Measurements from ENCODE around the gene FBXL16. TPM values are rescaled to one million over a fixed set of nuclear protein-coding genes. Genes with fewer than 3 reads are reported as not detected.

Gene FBXL16
- total and polyA plus RNA-seq, 2 experiments from 2014 or later = 8.9 to 12.6 TPM

- Histone ChIP-seq H3K4me3 (no peak overlapping the region), H2AFZ (no peak overlapping the region), H3F3A (replicated peaks; ENCODE audit: low read depth) (peaks cover 12% of the 10 kb centered on the region), H3K79me2 (replicated peaks; ENCODE audit: insufficient read depth) (no peaks in the 10 kb centered on the region), H3K4me2 (no peak overlapping the region), H3K27ac (ENCODE audit: low read depth) (no peak overlapping the region), H3K27me3 (ENCODE audit: insufficient read depth) (peaks cover 16% of the 10 kb centered on the region; the same call in 1 of the 2 replicates), H3K4me1 (ENCODE audit: insufficient read depth) (peaks cover 8% of the 10 kb centered on the region; the same call in 1 of the 2 replicates), H3K36me3 (ENCODE audit: insufficient read depth) (no peaks in the 10 kb centered on the region), H4K20me1 (replicated peaks; ENCODE audit: insufficient read depth) (no peaks in the 10 kb centered on the region), H3K9me2 (ENCODE audit: insufficient read depth) (no peaks in the 10 kb centered on the region)
- peaks cover 23% of the 10 kb centered on the region for H3K27me3 Mint-ChIP-seq (ENCODE audit: insufficient read depth, low read depth, poor library complexity)
- H3K36me3 Mint-ChIP-seq (ENCODE audit: low read depth) = no peaks in the 10 kb centered on the region
- TF ChIP-seq CREB1 (CRISPR knock-in tag; IDR thresholded peaks at IDR 0.05; ENCODE audit: low read depth) = no peak
- no peak for TF ChIP-seq CTCF (conservative IDR thresholded peaks at IDR 0.05; ENCODE audit: low read depth in 2 of 2)
- no peak for TF ChIP-seq ZNF462 (CRISPR knock-in tag; IDR thresholded peaks at IDR 0.05)
- no peak for TF ChIP-seq STAT1 (IDR thresholded peaks at IDR 0.05; ENCODE audit: unreplicated experiment)
- TF ChIP-seq EZH2 (IDR thresholded peaks at IDR 0.05; ENCODE audit: low read depth, unreplicated experiment) = no peak
- TF ChIP-seq ETS1 (IDR thresholded peaks at IDR 0.05) = no peak
- TF ChIP-seq REST (IDR thresholded peaks at IDR 0.05; ENCODE audit: unreplicated experiment) = no peak
- TF ChIP-seq NANOG (IDR thresholded peaks at IDR 0.05; ENCODE audit: borderline replicate concordance) = no peak
- no peak for TF ChIP-seq EZH2phosphoT487 (IDR thresholded peaks at IDR 0.05; ENCODE audit: unreplicated experiment)
- TF ChIP-seq ZNF114 (CRISPR knock-in tag; IDR thresholded peaks at IDR 0.05) = no peak
- no peak for TF ChIP-seq POLR2AphosphoS5 (IDR thresholded peaks at IDR 0.05; ENCODE audit: low read depth)
- TF ChIP-seq JUNB (IDR thresholded peaks at IDR 0.05; ENCODE audit: unreplicated experiment) = no peak
- TF ChIP-seq ZNF331 (CRISPR knock-in tag; IDR thresholded peaks at IDR 0.05; ENCODE audit: low read depth) = no peak
- H3K4me1 Mint-ChIP-seq = peaks cover 6% of the 10 kb centered on the region; the same call in 1 of the 3 replicates
- no peaks in the 10 kb centered on the region for H3K9me3 Mint-ChIP-seq
- H3K4me3 Mint-ChIP-seq = no peak overlapping the region
- H3K27ac Mint-ChIP-seq = no peak overlapping the region
- ATAC-seq (no peak), DNase-seq (ENCODE audit: low spot score) (no peak)
Observed at GRCh38 chr16:724188-725040, 18.8 kb upstream of the FBXL16 start.

All from GM23338 (cell line).